H1 (cell line): ENCODE measurements around the gene ACBD5. TPM values are rescaled to one million over a fixed set of nuclear protein-coding genes. Genes with fewer than 3 reads are reported as not detected.
A peak's percentile ranks its signal among the peaks of the same experiment; 100 is the strongest.

Source experiments
- CTCF ChIA-PET: fragments of 300-600 bp; sonication (Branson Sonifier 250); formaldehyde crosslinking; loops from one replicate; lab custom pipeline; 2021; ENCODE audit not compliant: partially characterized antibody; lab: Charles Lee
- POLR2A ChIA-PET: fragments of 300-600 bp; sonication (Branson Sonifier 250); formaldehyde crosslinking; loops from one replicate; lab custom pipeline; 2021; ENCODE audit warnings: inconsistent platforms; ENCODE audit not compliant: partially characterized antibody; lab: Charles Lee
- DNase-seq, 2 experiments: peaks; one replicate each; pipeline versions ENCODE4 v3.0.0 to v3.0.0-alpha.2; 2010 to 2022; ENCODE audit warnings: low spot score in 2 of 2, low read depth in 1 of 2, mixed read lengths in 1 of 2
- FAIRE-seq: peaks from 2 replicates; lab custom pipeline; 2011; peaks lifted over from hg19 to GRCh38; lab: Jason Lieb, UNC
- H2AFZ ChIP-seq: 2 replicates; pipeline ENCODE4 v1.8.1; 2012; ENCODE audit warnings: low read length, inconsistent platforms
- H2AK5ac ChIP-seq: 2 replicates; pipeline ENCODE4 v1.6.1; 2013; ENCODE audit warnings: low read depth, low read length
- H2BK120ac ChIP-seq: replicated peaks from 2 replicates; pipeline ENCODE3; 2013; ENCODE audit warnings: low read depth, low read length, inconsistent platforms
- H2BK12ac ChIP-seq: 2 replicates; pipeline ENCODE4 v1.6.1; 2013; ENCODE audit warnings: low read depth, low read length
- H2BK15ac ChIP-seq: 2 replicates; pipeline ENCODE4 v1.6.1; 2013; ENCODE audit warnings: low read length
- H2BK20ac ChIP-seq: 2 replicates; pipeline ENCODE4 v1.6.1; 2013; ENCODE audit warnings: low read length
- H2BK5ac ChIP-seq: 2 replicates; pipeline ENCODE4 v1.6.1; 2013; ENCODE audit warnings: low read depth, low read length
- H3K14ac ChIP-seq: 2 replicates; pipeline ENCODE4 v1.6.1; 2013; ENCODE audit warnings: inconsistent platforms; ENCODE audit not compliant: insufficient read length
- H3K18ac ChIP-seq: 2 replicates; pipeline ENCODE4 v1.6.1; 2013; ENCODE audit warnings: low read length; ENCODE audit errors: extremely low read depth
- H3K23ac ChIP-seq: 2 replicates; pipeline ENCODE4 v1.6.1; 2013; ENCODE audit warnings: inconsistent platforms; ENCODE audit not compliant: insufficient read length
- H3K23me2 ChIP-seq: 2 replicates; pipeline ENCODE4 v1.6.1; 2013; ENCODE audit warnings: low read depth, low read length
- H3K27ac ChIP-seq: 2 replicates; pipeline ENCODE4 v1.6.1; 2011; ENCODE audit warnings: low read depth, low read length, inconsistent platforms
- H3K27me3 ChIP-seq, 4 experiments: replicated peaks in 1 of 4; 1 replicate in 1 of 4; 2 replicates in 3 of 4; pipeline versions ENCODE4 v1.6.1 to v1.8.1; 2011 to 2013; ENCODE audit warnings: low read length in 3 of 4, mild to moderate bottlenecking in 3 of 4, inconsistent platforms in 2 of 4, mixed read lengths in 2 of 4, moderate library complexity in 1 of 4; ENCODE audit not compliant: control insufficient read depth in 3 of 4, insufficient read depth in 3 of 4; ENCODE audit errors: extremely low read depth in 1 of 4
- H3K36me3 ChIP-seq, 4 experiments: 2 replicates each; pipeline versions ENCODE4 v1.6.1 to v1.8.1; 2011 to 2013; ENCODE audit warnings: mild to moderate bottlenecking in 4 of 4, low read length in 3 of 4, moderate library complexity in 2 of 4, control low read depth in 1 of 4, inconsistent platforms in 1 of 4; ENCODE audit not compliant: insufficient read depth in 4 of 4, control insufficient read depth in 2 of 4
- H3K4ac ChIP-seq: replicated peaks from 2 replicates; pipeline ENCODE3; 2013; ENCODE audit warnings: low read length, low read depth, mixed read lengths, inconsistent platforms; ENCODE audit not compliant: insufficient read length
- H3K4me1 ChIP-seq, 4 experiments: replicated peaks in 1 of 4; 1 replicate in 1 of 4; 2 replicates in 3 of 4; pipeline versions ENCODE4 v1.6.1 to v1.8.1; 2011 to 2013; ENCODE audit warnings: low read length in 3 of 4, inconsistent platforms in 2 of 4, mixed read lengths in 1 of 4; ENCODE audit not compliant: insufficient read depth in 4 of 4, control insufficient read depth in 3 of 4
- H3K4me2 ChIP-seq, 2 experiments: 2 replicates each; pipeline versions ENCODE4 v1.6.1 to v1.8.1; 2011 to 2013; ENCODE audit warnings: low read depth in 2 of 2, low read length in 2 of 2, control low read depth in 1 of 2, inconsistent platforms in 1 of 2, mild to moderate bottlenecking in 1 of 2; ENCODE audit not compliant: insufficient read depth in 1 of 2
- H3K4me3 ChIP-seq, 4 experiments: fragments of 200-600, 300-600 bp in 1 of 4; sonication (generic), shearing (Covaris generic), sonication (Bioruptor Twin) in 1 of 4; 2 replicates each; pipeline versions ENCODE4 v1.5.1 to v1.8.1; 2011 to 2016; ENCODE audit warnings: low read length in 4 of 4, low read depth in 3 of 4, control low read depth in 2 of 4, inconsistent platforms in 2 of 4, mild to moderate bottlenecking in 2 of 4, mixed read lengths in 1 of 4, moderate library complexity in 1 of 4; ENCODE audit not compliant: insufficient read depth in 2 of 4; ENCODE audit errors: extremely low read depth in 1 of 4
- H3K56ac ChIP-seq: replicated peaks from 2 replicates; pipeline ENCODE3; 2013; ENCODE audit warnings: low read depth, mild to moderate bottlenecking, mixed read lengths, low read length, inconsistent platforms; ENCODE audit not compliant: insufficient read length
- H3K79me1 ChIP-seq: 2 replicates; pipeline ENCODE4 v1.6.1; 2013; ENCODE audit warnings: low read depth, low read length, control low read depth
- H3K79me2 ChIP-seq, 2 experiments: 2 replicates each; pipeline versions ENCODE4 v1.6.1 to v1.8.1; 2012 to 2013; ENCODE audit warnings: low read length in 2 of 2, mild to moderate bottlenecking in 2 of 2, inconsistent platforms in 1 of 2; ENCODE audit not compliant: insufficient read depth in 2 of 2, control insufficient read depth in 1 of 2
- H3K9ac ChIP-seq, 4 experiments: replicated peaks in 1 of 4; 1 replicate in 1 of 4; 2 replicates in 3 of 4; pipeline versions ENCODE4 v1.6.1 to v1.8.1; 2011 to 2013; ENCODE audit warnings: low read depth in 3 of 4, low read length in 3 of 4, control low read depth in 2 of 4, mild to moderate bottlenecking in 2 of 4, moderate library complexity in 2 of 4, inconsistent platforms in 1 of 4; ENCODE audit errors: extremely low read depth in 1 of 4
- H3K9me3 ChIP-seq, 2 experiments: 2 replicates each; pipeline versions ENCODE4 v1.6.1 to v1.8.1; 2012 to 2013; ENCODE audit warnings: mild to moderate bottlenecking in 2 of 2, moderate library complexity in 2 of 2, control low read depth in 1 of 2, inconsistent platforms in 1 of 2, low read depth in 1 of 2, low read length in 1 of 2, mixed read lengths in 1 of 2; ENCODE audit not compliant: insufficient read depth in 2 of 2
- H4K20me1 ChIP-seq, 2 experiments: replicated peaks in 1 of 2; 2 replicates each; pipeline versions ENCODE3 to v1.8.1; 2011 to 2013; ENCODE audit warnings: inconsistent platforms in 2 of 2, low read length in 2 of 2, mild to moderate bottlenecking in 1 of 2; ENCODE audit not compliant: insufficient read depth in 2 of 2, control insufficient read depth in 1 of 2
- H4K5ac ChIP-seq: 2 replicates; pipeline ENCODE4 v1.6.1; 2013; ENCODE audit warnings: low read length, low read depth, mixed read lengths, inconsistent platforms; ENCODE audit not compliant: insufficient read length
- H4K8ac ChIP-seq: 2 replicates; pipeline ENCODE4 v1.8.0; 2013; ENCODE audit warnings: mild to moderate bottlenecking, moderate library complexity, low read length, inconsistent platforms; ENCODE audit not compliant: insufficient read depth; ENCODE audit errors: extremely low read depth
- H4K91ac ChIP-seq: replicated peaks from 2 replicates; pipeline ENCODE3; 2013; ENCODE audit warnings: low read length, mixed read lengths, inconsistent platforms; ENCODE audit not compliant: insufficient read length
- BACH1 ChIP-seq: IDR thresholded peaks from 2 replicates; pipeline ENCODE4 v1.6.1; 2012; ENCODE audit warnings: low read length, improper control_type of control experiment
- BRCA1 ChIP-seq: IDR thresholded peaks from 2 replicates; pipeline ENCODE4 v1.6.1; 2012; ENCODE audit warnings: low read depth, low read length, improper control_type of control experiment
- CBX5 ChIP-seq: fragments of 300-800, 300-1000 bp; sonication (generic); IDR thresholded peaks from 2 replicates; pipeline ENCODE4 v1.7.1; 2016; ENCODE audit warnings: antibody characterized with exemption, low read length, low read depth
- CTBP2 ChIP-seq: IDR thresholded peaks from 2 replicates; pipeline ENCODE4 v1.7.0; 2011; ENCODE audit warnings: borderline replicate concordance, mild to moderate bottlenecking, moderate library complexity, mixed read lengths, low read length; ENCODE audit not compliant: insufficient read depth, insufficient read length
- EGR1 ChIP-seq: IDR thresholded peaks from 2 replicates; pipeline ENCODE4 v1.6.1; 2011; ENCODE audit warnings: low read depth, low read length, borderline replicate concordance
- RBBP5 ChIP-seq: IDR thresholded peaks from 2 replicates; pipeline ENCODE4 v1.7.1; 2012; ENCODE audit warnings: low read depth, mild to moderate bottlenecking, inconsistent platforms, low read length, moderate library complexity, borderline replicate concordance
- SAP30 ChIP-seq: fragments of 300-600 bp; sonication (generic); IDR thresholded peaks from 2 replicates; pipeline ENCODE4 v1.7.1; 2012; ENCODE audit warnings: low read length, moderate library complexity, mild to moderate bottlenecking, inconsistent platforms; ENCODE audit not compliant: insufficient read depth, insufficient replicate concordance
- SIX5 ChIP-seq: IDR thresholded peaks from 2 replicates; pipeline ENCODE4 v1.6.1; 2011; ENCODE audit warnings: mild to moderate bottlenecking, low read depth, low read length
- TEAD4 ChIP-seq: IDR thresholded peaks from 2 replicates; pipeline ENCODE4 v1.6.1; 2012; ENCODE audit warnings: low read depth, low read length, inconsistent platforms, mixed read lengths
- whole genome bisulfite sequencing, 2 experiments: shearing (Covaris generic) in 1 of 2; methylation state at CpG; one replicate each; pipeline versions ENCODE4 v1.1.6 to v1.1.7; 2013 to 2015; ENCODE audit warnings: low lambda C conversion rate in 2 of 2, mixed read lengths in 2 of 2, inconsistent platforms in 1 of 2, low coverage in 1 of 2, missing lambda C conversion rate in 1 of 2; ENCODE audit not compliant: insufficient replicate concordance in 2 of 2, insufficient coverage in 1 of 2, insufficient read length in 1 of 2; ENCODE audit errors: extremely low coverage in 1 of 2, missing lambda C conversion rate in 1 of 2; 5-methylcytosine and 5-hydroxymethylcytosine counted together
- polyA plus RNA-seq, 7 experiments: library from polyadenylated mRNA; depleted of rRNA in 3 of 7; stranded (reverse) in 5 of 7; unstranded in 2 of 7; fragments of >200 nt in 5 of 7; fragments of 200-250 nt in 2 of 7; gene quantifications; 1 replicate in 5 of 7; 2 replicates in 1 of 7; 4 replicates in 1 of 7; pipeline versions ENCODE4 v1.2.1 to v1.2.3, GENCODE V29; 2011 to 2013; ENCODE audit warnings: missing spikeins in 2 of 7, mixed read lengths in 2 of 7
- total RNA-seq: library from RNA; stranded (reverse); fragmentation: NEBNext Ultra II Directional; extraction: Animal tissue kit (Norgen Biotek cat#: 25700); gene quantifications from 2 replicates; pipeline ENCODE4 v1.2.1, GENCODE V29; 2021
- TF ChIP-seq, protein P1 (sequence below): IDR thresholded peaks from 2 replicates; pipeline ENCODE4 v1.6.1; 2012; ENCODE audit warnings: inconsistent platforms

ACBD5 gene
- total and polyA plus RNA-seq, 2 of the 8 experiments (the other 6 are each of a cell fraction or from before 2014, with no cell fraction given), result 4.6 to 15.9 TPM

DNA sequence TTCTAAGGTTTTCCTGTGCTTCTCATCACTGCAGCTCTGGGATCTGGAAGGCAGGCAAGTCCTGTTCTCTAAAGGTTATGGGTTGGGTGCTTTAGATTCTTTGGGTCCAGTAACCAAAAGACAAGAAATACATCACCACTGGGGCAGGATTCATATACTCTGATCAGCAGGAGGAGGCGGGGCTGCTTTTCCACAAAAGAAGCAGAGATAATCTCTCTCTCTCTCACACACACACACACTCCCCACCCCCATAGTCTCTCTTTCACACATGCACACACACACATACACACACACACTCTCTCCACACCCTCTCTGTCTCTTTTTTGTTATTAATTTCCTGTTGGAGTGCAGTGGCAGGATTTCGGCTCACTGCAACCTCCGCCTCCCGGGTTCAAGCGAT, 13.0 kb upstream of the ACBD5 start:
- no peak overlapping the region for H3K4me3 ChIP-seq
- H4K20me1 ChIP-seq, result no peaks in the 10 kb centered on the region
- H2BK20ac ChIP-seq, result no peak overlapping the region
- H3K9me3 ChIP-seq, result peaks cover 8 to 13% of the 10 kb centered on the region in 2 experiments; a peak in 3 of 4 replicates
- no peak overlapping the region for H3K4ac ChIP-seq
- 0 out of 7 replicates have a peak overlapping the region, but pooled peaks of 1 of the 4 experiments have one; percentile 40 for H3K9ac ChIP-seq
- H3K4me2 ChIP-seq, result no peak overlapping the region
- H4K8ac ChIP-seq, result no peak overlapping the region
- H2BK120ac ChIP-seq, result no peak overlapping the region
- H3K27ac ChIP-seq, result no peak overlapping the region
- no peak for DNase-seq
- ChIA-PET POLR2A (interaction anchor here (1.0 to 1.2 kb wide), 2 partner anchors 11 to 32 kb away, joined by 3 to 4 read pairs; no protein-coding TSS in a partner anchor), CTCF (interaction anchor here (0.6 to 4.8 kb wide), 3 partner anchors 11 to 73 kb away, joined by 3 to 21 read pairs (median 3); no protein-coding TSS in a partner anchor)
- H3K23ac ChIP-seq, result no peak overlapping the region
- no peak overlapping the region for H4K5ac ChIP-seq
- no peak overlapping the region for H4K91ac ChIP-seq
- H2BK12ac ChIP-seq, result no peak overlapping the region
- 0 out of 2 replicates have a peak overlapping the region, but pooled peaks have one; percentile 8 for H2BK15ac ChIP-seq
- H3K27me3 ChIP-seq, result peaks cover 0 to 14% (median 9%) of the 10 kb centered on the region in 4 experiments; a peak in 5 of 7 replicates
- H3K18ac ChIP-seq, result no peak overlapping the region
- no peak overlapping the region for H2BK5ac ChIP-seq
- H3K36me3 ChIP-seq, result no peaks in the 10 kb centered on the region
- 95% methylated on average over 5 of the region's 5 CpGs; no CpG with 5 or more reads in 1 of the 2 experiments for WGBS, 2 experiments
- H2AFZ ChIP-seq, result no peak overlapping the region
- no peak overlapping the region for H3K14ac ChIP-seq
- no peak overlapping the region for H3K56ac ChIP-seq
- no peak for FAIRE-seq
- peaks cover 0 to 4% (median 0%) of the 10 kb centered on the region in 4 experiments; a peak in 3 of 7 replicates for H3K4me1 ChIP-seq
- no peaks in the 10 kb centered on the region for H3K79me2 ChIP-seq
- H3K23me2 ChIP-seq, result peaks cover 5% of the 10 kb centered on the region
- no peak overlapping the region for H2AK5ac ChIP-seq
- H3K79me1 ChIP-seq, result no peaks in the 10 kb centered on the region
- TF ChIP-seq CTBP2 (no peak), SAP30 (no peak), BACH1 (no peak), RBBP5 (no peak), CBX5 (no peak), BRCA1 (no peak), EGR1 (no peak), SIX5 (no peak), TEAD4 (no peak)
- TF ChIP-seq, protein P1, sequence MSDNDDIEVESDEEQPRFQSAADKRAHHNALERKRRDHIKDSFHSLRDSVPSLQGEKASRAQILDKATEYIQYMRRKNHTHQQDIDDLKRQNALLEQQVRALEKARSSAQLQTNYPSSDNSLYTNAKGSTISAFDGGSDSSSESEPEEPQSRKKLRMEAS, result no peak
